ENCODE results near the gene BCKDHB.

DNA sequence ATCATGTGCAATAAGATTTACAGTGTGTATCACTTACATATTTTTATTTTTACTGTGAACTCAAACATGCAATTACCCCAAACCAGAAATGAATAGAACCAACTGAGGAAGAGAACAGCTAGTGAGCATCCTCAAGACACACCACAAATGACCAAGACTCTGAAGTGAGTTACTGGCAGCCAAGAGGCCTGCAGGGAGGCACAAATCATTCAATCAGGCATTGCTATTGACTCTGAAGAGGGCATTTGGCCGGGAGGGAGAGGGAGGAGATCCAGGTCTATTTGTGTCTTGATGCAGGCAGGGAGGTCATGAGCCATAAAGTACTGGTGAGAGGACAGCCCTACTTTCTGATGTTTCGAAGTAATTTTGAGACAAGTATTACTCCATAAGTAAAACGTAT is 257.7 kb downstream of the BCKDHB start:
- TF ChIP-seq, protein P1, sequence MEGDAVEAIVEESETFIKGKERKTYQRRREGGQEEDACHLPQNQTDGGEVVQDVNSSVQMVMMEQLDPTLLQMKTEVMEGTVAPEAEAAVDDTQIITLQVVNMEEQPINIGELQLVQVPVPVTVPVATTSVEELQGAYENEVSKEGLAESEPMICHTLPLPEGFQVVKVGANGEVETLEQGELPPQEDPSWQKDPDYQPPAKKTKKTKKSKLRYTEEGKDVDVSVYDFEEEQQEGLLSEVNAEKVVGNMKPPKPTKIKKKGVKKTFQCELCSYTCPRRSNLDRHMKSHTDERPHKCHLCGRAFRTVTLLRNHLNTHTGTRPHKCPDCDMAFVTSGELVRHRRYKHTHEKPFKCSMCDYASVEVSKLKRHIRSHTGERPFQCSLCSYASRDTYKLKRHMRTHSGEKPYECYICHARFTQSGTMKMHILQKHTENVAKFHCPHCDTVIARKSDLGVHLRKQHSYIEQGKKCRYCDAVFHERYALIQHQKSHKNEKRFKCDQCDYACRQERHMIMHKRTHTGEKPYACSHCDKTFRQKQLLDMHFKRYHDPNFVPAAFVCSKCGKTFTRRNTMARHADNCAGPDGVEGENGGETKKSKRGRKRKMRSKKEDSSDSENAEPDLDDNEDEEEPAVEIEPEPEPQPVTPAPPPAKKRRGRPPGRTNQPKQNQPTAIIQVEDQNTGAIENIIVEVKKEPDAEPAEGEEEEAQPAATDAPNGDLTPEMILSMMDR (IDR thresholded peaks at IDR 0.05) = no peak
- TF ChIP-seq POLR2A (IDR thresholded peaks at IDR 0.05) = no peak

All from lower leg skin (tissue), 3 donors.